HEK293 (cell line): ENCODE data around the gene UBASH3B.

Source experiments
- CTCF ChIA-PET: fragments of 350-600 bp; formaldehyde crosslinking; extraction: SDS; loops from one replicate; lab custom pipeline; 2021; ENCODE audit warnings: antibody characterized with exemption; lab: Yijun Ruan, JAX
- POLR2A ChIA-PET: fragments of 300-600 bp; formaldehyde crosslinking; extraction: SDS; loops from one replicate; lab custom pipeline; 2020; ENCODE audit warnings: antibody characterized with exemption, inconsistent platforms; lab: Yijun Ruan, JAX
- H3K27ac ChIP-seq: fragments of 200-500 bp; sonication (Bioruptor generic); 2 replicates; pipeline ENCODE4 v1.5.1; 2014; ENCODE audit warnings: low read depth, low read length, control low read depth, inconsistent platforms; ENCODE audit errors: extremely low read depth
- H3K36me3 ChIP-seq, 2 experiments: fragments of 200-500 bp in 1 of 2; sonication (Bioruptor generic) in 1 of 2; 1 replicate in 1 of 2; 2 replicates in 1 of 2; pipeline ENCODE4 v1.5.1; 2014 to 2017; ENCODE audit warnings: inconsistent platforms in 2 of 2, low read length in 2 of 2; ENCODE audit not compliant: control insufficient read depth in 2 of 2, insufficient read depth in 1 of 2
- H3K4me1 ChIP-seq: fragments of 200-500 bp; sonication (Bioruptor generic); 2 replicates; pipeline ENCODE4 v1.5.1; 2014; ENCODE audit warnings: mild to moderate bottlenecking, low read length, inconsistent platforms; ENCODE audit not compliant: control insufficient read depth, insufficient read depth
- H3K4me3 ChIP-seq: 2 replicates; pipeline ENCODE4 v1.5.1; 2011; ENCODE audit warnings: low read depth, mild to moderate bottlenecking, control low read depth, low read length, moderate library complexity
- H3K9me3 ChIP-seq: fragments of 200-500 bp; sonication (Bioruptor generic); 2 replicates; pipeline ENCODE4 v1.5.1; 2014; ENCODE audit warnings: low read depth, low read length, inconsistent platforms; ENCODE audit not compliant: control insufficient read depth, insufficient read depth
- IKZF3 ChIP-seq: fragments of 450-650 bp; IDR thresholded peaks from 2 replicates; pipeline ENCODE4 v1.5.0; 2018; ENCODE audit warnings: missing biosample characterization, mild to moderate bottlenecking, missing genetic modification characterization, moderate library complexity
- MZF1 ChIP-seq: fragments of 450-650 bp; formaldehyde crosslinking; IDR thresholded peaks from 2 replicates; pipeline ENCODE4 v1.5.1; 2017; ENCODE audit warnings: missing biosample characterization, missing genetic modification characterization, borderline replicate concordance
- OSR2 ChIP-seq: fragments of 450-650 bp; formaldehyde crosslinking; IDR thresholded peaks from 2 replicates; pipeline ENCODE4 v1.5.1; 2016; ENCODE audit warnings: missing biosample characterization, missing genetic modification characterization
- ZBTB7A ChIP-seq: fragments of 450-650 bp; formaldehyde crosslinking; IDR thresholded peaks from 2 replicates; pipeline ENCODE4 v1.5.1; 2016; ENCODE audit warnings: low read depth, missing biosample characterization, missing genetic modification characterization
- ZBTB8A ChIP-seq: fragments of 450-650 bp; formaldehyde crosslinking; IDR thresholded peaks from 2 replicates; pipeline ENCODE4 v1.5.1; 2016; ENCODE audit warnings: missing biosample characterization, missing genetic modification characterization
- ZNF121 ChIP-seq: fragments of 450-650 bp; formaldehyde crosslinking; IDR thresholded peaks from 2 replicates; pipeline ENCODE4 v1.5.1; 2016; ENCODE audit warnings: missing biosample characterization, missing genetic modification characterization
- ZNF610 ChIP-seq: fragments of 450-650 bp; formaldehyde crosslinking; IDR thresholded peaks from 2 replicates; pipeline ENCODE4 v1.5.1; 2016; ENCODE audit warnings: missing biosample characterization, missing genetic modification characterization, borderline replicate concordance
- ZNF623 ChIP-seq: fragments of 450-650 bp; formaldehyde crosslinking; IDR thresholded peaks from 2 replicates; pipeline ENCODE4 v1.5.1; 2016; ENCODE audit warnings: missing biosample characterization, missing genetic modification characterization
- ZSCAN16 ChIP-seq: fragments of 450-650 bp; formaldehyde crosslinking; IDR thresholded peaks from 2 replicates; pipeline ENCODE4 v1.5.1; 2016; ENCODE audit warnings: missing biosample characterization, missing genetic modification characterization
- TF ChIP-seq, protein P1 (sequence below): fragments of 450-650 bp; formaldehyde crosslinking; conservative IDR thresholded peaks from 2 replicates; pipeline ENCODE4 v1.5.1; 2016; ENCODE audit warnings: low read depth, missing biosample characterization, missing genetic modification characterization
- TF ChIP-seq, protein P2 (sequence below): fragments of 450-650 bp; formaldehyde crosslinking; IDR thresholded peaks from 2 replicates; pipeline ENCODE4 v1.5.1; 2017; ENCODE audit warnings: missing biosample characterization, missing genetic modification characterization
- TF ChIP-seq, protein P3 (sequence below): fragments of 450-650 bp; formaldehyde crosslinking; IDR thresholded peaks from 2 replicates; pipeline ENCODE4 v1.5.1; 2016; ENCODE audit warnings: missing biosample characterization, missing genetic modification characterization
- TF ChIP-seq, protein P4 (sequence below): fragments of 450-650 bp; formaldehyde crosslinking; IDR thresholded peaks from 2 replicates; pipeline ENCODE4 v1.5.1; 2017; ENCODE audit warnings: missing biosample characterization, missing genetic modification characterization

The UBASH3B gene

DNA sequence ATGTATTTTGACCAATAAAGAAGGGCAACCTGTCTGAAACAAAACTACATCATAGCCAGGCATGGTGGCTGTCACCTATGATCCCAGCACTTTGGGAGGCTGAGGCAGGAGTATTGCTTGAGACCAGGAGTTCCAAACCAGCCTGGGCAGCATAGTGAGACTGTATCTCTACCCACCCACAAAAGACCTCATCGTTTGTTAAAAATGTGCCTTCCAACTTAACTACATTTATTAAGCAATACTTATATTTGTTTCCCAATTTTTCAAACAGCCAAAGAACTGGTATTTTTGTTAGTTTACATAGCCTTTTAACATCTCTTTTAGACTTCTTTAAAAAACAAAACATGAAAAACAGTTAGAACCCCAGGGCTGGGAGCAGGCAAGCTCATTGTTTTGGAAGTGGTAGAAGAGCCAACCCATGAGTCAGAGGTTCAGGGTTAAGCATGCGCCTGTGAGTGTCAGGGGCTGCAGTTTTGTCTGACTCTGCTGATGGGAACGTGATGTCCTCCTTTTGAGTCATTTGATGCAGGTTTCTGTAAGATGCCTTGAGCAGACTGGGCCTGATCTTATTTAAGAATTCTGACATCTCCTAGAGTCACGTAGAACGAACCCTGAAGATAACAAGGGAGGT lies 128.9 kb downstream of the UBASH3B start:
- no peak overlapping the region for H3K27ac ChIP-seq
- CTCF ChIA-PET = interaction anchor here (0.8 to 6.4 kb wide), 3 partner anchors 12 to 218 kb away, joined by 3 to 171 read pairs (median 7); no protein-coding TSS in a partner anchor

DNA sequence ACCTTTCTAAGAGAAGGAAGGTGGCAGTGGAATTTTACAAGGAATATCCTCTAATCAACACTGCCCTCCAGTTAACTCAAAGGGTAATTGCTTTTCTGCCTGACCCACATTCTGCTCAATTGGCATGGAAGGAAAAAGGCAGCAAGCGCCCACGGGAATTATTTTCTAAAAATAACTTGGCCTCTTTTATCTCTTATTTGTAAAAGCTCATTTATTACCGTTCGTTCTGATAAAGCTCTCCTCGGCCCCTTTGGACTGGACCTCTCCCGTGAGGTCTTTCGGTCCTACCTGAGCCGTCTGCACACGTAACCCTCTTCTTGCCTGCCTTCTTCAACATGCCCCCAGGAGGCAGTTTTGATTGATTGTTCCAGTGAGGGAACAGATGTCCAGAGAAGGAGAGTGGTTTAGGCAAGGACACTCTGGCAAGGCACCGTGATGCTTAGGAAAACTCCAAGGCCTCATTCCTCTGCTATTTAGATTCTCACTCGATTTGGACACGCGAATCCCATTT lies 129.6 kb downstream of the UBASH3B start:
- ChIA-PET CTCF (interaction anchor here (0.7 to 6.4 kb wide), 2 partner anchors 10 to 152 kb away, joined by 3 to 171 read pairs; no protein-coding TSS in a partner anchor), POLR2A (no interaction called here)
- Histone ChIP-seq H3K27ac (no peak overlapping the region), H3K4me3 (no peak overlapping the region), H3K36me3 (peaks cover 0 to 10% of the 10 kb centered on the region in 2 experiments; a peak in 1 of 3 replicates), H3K4me1 (no peaks in the 10 kb centered on the region), H3K9me3 (no peaks in the 10 kb centered on the region)
- no peak for TF ChIP-seq MZF1
- TF ChIP-seq OSR2 (tag by site-specific recombination) = no peak
- no peak for TF ChIP-seq ZBTB7A (tag by site-specific recombination)
- TF ChIP-seq, protein P1, sequence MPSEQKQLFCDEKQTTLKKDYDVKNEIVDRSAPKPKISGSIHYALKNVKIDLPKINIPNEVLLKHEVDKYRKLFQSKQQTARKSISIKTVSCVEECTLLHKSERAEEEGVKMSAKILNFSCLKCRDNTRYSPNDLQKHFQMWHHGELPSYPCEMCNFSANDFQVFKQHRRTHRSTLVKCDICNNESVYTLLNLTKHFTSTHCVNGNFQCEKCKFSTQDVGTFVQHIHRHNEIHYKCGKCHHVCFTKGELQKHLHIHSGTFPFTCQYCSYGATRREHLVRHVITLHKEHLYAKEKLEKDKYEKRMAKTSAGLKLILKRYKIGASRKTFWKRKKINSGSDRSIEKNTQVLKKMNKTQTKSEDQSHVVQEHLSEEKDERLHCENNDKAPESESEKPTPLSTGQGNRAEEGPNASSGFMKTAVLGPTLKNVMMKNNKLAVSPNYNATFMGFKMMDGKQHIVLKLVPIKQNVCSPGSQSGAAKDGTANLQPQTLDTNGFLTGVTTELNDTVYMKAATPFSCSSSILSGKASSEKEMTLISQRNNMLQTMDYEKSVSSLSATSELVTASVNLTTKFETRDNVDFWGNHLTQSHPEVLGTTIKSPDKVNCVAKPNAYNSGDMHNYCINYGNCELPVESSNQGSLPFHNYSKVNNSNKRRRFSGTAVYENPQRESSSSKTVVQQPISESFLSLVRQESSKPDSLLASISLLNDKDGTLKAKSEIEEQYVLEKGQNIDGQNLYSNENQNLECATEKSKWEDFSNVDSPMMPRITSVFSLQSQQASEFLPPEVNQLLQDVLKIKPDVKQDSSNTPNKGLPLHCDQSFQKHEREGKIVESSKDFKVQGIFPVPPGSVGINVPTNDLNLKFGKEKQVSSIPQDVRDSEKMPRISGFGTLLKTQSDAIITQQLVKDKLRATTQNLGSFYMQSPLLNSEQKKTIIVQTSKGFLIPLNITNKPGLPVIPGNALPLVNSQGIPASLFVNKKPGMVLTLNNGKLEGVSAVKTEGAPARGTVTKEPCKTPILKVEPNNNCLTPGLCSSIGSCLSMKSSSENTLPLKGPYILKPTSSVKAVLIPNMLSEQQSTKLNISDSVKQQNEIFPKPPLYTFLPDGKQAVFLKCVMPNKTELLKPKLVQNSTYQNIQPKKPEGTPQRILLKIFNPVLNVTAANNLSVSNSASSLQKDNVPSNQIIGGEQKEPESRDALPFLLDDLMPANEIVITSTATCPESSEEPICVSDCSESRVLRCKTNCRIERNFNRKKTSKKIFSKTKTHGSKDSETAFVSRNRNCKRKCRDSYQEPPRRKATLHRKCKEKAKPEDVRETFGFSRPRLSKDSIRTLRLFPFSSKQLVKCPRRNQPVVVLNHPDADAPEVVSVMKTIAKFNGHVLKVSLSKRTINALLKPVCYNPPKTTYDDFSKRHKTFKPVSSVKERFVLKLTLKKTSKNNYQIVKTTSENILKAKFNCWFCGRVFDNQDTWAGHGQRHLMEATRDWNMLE (tag by site-specific recombination) = no peak
- TF ChIP-seq ZNF121 (tag by site-specific recombination) = no peak
- TF ChIP-seq ZSCAN16 = no peak
- TF ChIP-seq, protein P2, sequence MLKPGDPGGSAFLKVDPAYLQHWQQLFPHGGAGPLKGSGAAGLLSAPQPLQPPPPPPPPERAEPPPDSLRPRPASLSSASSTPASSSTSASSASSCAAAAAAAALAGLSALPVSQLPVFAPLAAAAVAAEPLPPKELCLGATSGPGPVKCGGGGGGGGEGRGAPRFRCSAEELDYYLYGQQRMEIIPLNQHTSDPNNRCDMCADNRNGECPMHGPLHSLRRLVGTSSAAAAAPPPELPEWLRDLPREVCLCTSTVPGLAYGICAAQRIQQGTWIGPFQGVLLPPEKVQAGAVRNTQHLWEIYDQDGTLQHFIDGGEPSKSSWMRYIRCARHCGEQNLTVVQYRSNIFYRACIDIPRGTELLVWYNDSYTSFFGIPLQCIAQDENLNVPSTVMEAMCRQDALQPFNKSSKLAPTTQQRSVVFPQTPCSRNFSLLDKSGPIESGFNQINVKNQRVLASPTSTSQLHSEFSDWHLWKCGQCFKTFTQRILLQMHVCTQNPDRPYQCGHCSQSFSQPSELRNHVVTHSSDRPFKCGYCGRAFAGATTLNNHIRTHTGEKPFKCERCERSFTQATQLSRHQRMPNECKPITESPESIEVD = no peak

More for the DNA sequence above, 128.9 kb downstream of the UBASH3B start:
- H3K4me1 ChIP-seq = no peaks in the 10 kb centered on the region
- no peak for TF ChIP-seq ZBTB8A (tag by site-specific recombination)
- TF ChIP-seq, protein P3, sequence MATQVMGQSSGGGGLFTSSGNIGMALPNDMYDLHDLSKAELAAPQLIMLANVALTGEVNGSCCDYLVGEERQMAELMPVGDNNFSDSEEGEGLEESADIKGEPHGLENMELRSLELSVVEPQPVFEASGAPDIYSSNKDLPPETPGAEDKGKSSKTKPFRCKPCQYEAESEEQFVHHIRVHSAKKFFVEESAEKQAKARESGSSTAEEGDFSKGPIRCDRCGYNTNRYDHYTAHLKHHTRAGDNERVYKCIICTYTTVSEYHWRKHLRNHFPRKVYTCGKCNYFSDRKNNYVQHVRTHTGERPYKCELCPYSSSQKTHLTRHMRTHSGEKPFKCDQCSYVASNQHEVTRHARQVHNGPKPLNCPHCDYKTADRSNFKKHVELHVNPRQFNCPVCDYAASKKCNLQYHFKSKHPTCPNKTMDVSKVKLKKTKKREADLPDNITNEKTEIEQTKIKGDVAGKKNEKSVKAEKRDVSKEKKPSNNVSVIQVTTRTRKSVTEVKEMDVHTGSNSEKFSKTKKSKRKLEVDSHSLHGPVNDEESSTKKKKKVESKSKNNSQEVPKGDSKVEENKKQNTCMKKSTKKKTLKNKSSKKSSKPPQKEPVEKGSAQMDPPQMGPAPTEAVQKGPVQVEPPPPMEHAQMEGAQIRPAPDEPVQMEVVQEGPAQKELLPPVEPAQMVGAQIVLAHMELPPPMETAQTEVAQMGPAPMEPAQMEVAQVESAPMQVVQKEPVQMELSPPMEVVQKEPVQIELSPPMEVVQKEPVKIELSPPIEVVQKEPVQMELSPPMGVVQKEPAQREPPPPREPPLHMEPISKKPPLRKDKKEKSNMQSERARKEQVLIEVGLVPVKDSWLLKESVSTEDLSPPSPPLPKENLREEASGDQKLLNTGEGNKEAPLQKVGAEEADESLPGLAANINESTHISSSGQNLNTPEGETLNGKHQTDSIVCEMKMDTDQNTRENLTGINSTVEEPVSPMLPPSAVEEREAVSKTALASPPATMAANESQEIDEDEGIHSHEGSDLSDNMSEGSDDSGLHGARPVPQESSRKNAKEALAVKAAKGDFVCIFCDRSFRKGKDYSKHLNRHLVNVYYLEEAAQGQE (tag by site-specific recombination) = no peak
- no peak for TF ChIP-seq IKZF3 (tag by site-specific recombination)
- TF ChIP-seq ZNF610 (tag by site-specific recombination) = no peak
- no peak for TF ChIP-seq ZNF623
- TF ChIP-seq, protein P4, sequence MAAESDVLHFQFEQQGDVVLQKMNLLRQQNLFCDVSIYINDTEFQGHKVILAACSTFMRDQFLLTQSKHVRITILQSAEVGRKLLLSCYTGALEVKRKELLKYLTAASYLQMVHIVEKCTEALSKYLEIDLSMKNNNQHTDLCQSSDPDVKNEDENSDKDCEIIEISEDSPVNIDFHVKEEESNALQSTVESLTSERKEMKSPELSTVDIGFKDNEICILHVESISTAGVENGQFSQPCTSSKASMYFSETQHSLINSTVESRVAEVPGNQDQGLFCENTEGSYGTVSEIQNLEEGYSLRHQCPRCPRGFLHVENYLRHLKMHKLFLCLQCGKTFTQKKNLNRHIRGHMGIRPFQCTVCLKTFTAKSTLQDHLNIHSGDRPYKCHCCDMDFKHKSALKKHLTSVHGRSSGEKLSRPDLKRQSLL (tag by site-specific recombination) = no peak
- TF ChIP-seq, all 188 proteins: peak for 0
- POLR2A ChIA-PET = no interaction called here
- Histone ChIP-seq H3K36me3 (peaks cover 0 to 9% of the 10 kb centered on the region in 2 experiments; a peak in 1 of 3 replicates), H3K9me3 (no peaks in the 10 kb centered on the region), H3K4me3 (no peak overlapping the region)
